KBM-7 (cell line): ENCODE data around the gene RBMY1J.
"Not testable (repeated sequence)": the region's sequence is repeated elsewhere in the genome, so short reads cannot be mapped to it uniquely, and the experiment has no call there.

Experiments used
- DNase-seq: peaks from one replicate; pipeline ENCODE4 v3.0.0-alpha.2; 2015
- in situ Hi-C: fragments of 300-500 bp; cut with MboI; formaldehyde crosslinking; loops from 2 replicates; pipeline ENCODE4 v1.14.3; 2020; ENCODE audit warnings: low sequenced_read_pairs, low pct_unique_long_range_greater_than_20kb, mixed read lengths

The RBMY1J gene

DNA sequence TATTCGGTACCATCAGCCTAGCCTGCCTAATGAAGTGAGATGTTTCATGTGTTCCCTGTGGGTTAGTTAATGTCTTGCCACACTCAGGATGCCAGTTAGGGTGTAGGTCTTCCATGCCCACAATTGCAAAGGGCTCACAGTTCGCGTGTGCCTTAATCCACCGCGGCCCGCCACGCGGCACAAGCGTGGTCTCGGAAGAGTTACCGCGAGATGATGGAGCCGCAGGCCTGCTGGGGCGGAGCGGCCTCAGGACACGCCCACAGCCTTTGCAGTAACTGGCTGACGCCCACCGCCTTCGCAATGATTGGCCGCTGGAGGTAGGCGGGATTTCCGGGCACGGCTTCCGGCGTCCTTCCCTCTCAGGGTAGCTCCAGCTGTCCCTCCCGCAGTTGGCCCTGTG, at the start of gene RBMY1J:
TSS of gene RBMY1J (plus strand) at position 301 of the 400 bp plus-strand sequence. CDS start 2,038 bp downstream, outside the sequence.
- DNase-seq, in situ Hi-C loops: not testable (repeated sequence)

GRCh38 chrY:22367416-22367815, 35.8 kb upstream of the RBMY1J start:
- DNase-seq = no peak
- in situ Hi-C loops = no loop called here

- no peak for DNase-seq
- in situ Hi-C loops = no loop called here
Observed at GRCh38 chrY:22370623-22371022, 32.6 kb upstream of the RBMY1J start.

GRCh38 chrY:22373494-22373893, 29.7 kb upstream of the RBMY1J start:
- in situ Hi-C loops = no loop called here
- DNase-seq = no peak

GRCh38 chrY:22444718-22445396, 41.6 kb downstream of the RBMY1J start:
- in situ Hi-C loops, DNase-seq: not testable (repeated sequence)

GRCh38 chrY:22455522-22455921, 52.3 kb downstream of the RBMY1J start:
- in situ Hi-C loops, DNase-seq: not testable (repeated sequence)

DNA sequence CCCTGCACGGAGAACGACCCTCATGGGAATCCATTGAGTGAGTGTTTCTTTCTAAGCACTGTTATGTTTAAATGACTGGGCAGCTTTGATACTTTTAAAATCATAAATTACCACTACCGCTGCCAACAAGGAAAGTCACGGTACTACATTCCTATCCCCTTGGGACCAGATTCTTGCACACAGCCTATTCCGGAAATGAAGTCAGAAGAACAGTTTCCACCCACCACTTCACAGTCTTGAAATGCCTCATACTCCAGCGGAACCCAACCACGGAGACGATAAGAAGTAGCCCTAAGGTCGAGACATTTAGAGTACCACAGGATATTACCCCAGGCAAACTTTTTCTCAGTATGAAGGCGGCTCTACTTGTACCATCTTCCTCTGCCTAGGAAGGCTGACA, 58.8 kb downstream of the RBMY1J start:
- DNase-seq, in situ Hi-C loops: not testable (repeated sequence)
